ENCODE measurements around the gene TSPAN32.

The TSPAN32 gene, protein sequence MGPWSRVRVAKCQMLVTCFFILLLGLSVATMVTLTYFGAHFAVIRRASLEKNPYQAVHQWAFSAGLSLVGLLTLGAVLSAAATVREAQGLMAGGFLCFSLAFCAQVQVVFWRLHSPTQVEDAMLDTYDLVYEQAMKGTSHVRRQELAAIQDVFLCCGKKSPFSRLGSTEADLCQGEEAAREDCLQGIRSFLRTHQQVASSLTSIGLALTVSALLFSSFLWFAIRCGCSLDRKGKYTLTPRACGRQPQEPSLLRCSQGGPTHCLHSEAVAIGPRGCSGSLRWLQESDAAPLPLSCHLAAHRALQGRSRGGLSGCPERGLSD

DNA sequence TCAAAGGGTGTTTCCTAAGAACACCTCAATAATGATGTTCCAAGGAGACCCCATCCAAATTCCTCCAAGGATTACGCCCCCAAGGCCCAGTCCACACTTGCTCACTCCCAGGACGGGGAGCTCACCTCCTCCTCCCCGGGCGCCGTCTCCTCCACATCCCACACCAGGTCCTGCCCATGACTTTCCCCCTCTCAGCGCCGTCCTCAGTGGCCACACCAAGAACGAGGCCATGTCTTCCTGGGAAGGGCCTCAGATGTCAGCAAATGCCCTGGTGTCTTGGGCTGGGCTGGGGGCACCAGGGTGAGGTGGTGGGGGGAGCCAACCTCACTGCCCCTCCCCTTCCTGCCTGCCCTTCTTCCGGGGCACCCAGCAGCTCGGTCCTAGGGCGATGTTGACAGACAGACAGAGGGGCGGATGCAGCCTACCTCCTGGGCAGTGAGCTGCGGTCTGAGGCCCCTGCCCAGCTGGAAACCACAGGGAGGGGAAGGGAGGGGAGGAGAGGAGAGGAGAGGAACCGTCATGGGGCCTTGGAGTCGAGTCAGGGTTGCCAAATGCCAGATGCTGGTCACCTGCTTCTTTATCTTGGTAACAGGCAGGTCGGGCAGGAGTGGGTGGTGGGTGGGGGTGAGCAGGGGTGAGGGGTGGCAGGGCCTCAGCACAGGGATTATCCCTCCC is at the start of gene TSPAN32, which contains the start of gene C11orf21:
Gene TSPAN32 (plus strand): TSS at position 383 of the 675 bp plus-strand sequence. CDS start 137 bp downstream, at position 520.
Gene C11orf21 (minus strand): TSS at position 288 of the 675 bp plus-strand sequence. CDS start 110 bp downstream, at position 178.
- DNase-seq (ENCODE audit: low read depth): no peak

DNA sequence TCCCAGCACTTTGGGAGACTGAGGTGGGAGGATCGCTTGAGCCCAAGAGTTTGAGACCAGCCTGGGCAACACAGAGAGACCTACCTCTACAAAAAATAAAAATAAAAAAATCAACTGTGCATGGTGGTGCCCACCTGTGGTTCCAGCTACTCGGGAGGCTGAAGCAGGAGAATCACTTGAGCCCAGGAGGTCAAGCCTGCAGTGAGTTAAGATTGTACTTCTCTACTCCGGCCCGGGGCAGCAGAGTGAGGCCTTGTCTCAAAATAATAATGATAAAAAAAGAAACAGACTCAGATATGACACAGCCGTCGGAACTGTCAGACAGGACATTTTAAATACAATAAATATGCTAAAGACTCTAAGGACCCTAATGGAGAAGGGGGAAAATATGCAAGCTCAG is 49.8 kb upstream of the TSPAN32 start:
- no peak for DNase-seq (ENCODE audit: low read depth)

DNA sequence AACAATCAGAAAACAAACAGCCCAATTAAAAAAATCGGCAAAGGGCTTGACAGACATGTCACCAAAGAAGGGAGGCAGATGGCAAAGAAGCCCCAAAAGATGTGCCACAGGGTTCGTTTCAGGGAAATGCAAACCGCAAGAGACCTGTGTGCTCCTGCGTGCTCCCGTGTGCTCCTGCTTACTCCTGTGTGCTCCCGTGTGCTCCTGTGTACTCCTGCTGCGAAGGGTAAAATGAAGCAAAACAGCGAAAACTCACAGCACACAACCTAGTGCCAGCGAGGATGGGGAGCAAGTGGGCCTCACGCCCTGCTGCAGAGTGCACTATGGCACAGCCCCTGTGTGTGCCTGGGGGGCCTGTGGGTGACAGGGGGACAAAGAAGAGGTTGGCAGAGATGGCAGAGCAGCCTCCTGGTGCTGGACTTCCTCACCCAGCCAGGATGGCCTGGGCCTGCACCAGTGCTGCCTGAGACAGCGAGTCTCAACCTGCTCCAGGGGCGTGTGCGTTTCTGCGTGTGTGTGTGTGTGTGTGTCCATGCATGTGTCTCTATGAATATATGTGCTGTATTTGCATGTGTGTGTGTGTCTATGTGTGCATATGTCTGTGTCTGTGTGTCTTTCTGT is 45.4 kb upstream of the TSPAN32 start:
- DNase-seq (ENCODE audit: low read depth): no peak

DNA sequence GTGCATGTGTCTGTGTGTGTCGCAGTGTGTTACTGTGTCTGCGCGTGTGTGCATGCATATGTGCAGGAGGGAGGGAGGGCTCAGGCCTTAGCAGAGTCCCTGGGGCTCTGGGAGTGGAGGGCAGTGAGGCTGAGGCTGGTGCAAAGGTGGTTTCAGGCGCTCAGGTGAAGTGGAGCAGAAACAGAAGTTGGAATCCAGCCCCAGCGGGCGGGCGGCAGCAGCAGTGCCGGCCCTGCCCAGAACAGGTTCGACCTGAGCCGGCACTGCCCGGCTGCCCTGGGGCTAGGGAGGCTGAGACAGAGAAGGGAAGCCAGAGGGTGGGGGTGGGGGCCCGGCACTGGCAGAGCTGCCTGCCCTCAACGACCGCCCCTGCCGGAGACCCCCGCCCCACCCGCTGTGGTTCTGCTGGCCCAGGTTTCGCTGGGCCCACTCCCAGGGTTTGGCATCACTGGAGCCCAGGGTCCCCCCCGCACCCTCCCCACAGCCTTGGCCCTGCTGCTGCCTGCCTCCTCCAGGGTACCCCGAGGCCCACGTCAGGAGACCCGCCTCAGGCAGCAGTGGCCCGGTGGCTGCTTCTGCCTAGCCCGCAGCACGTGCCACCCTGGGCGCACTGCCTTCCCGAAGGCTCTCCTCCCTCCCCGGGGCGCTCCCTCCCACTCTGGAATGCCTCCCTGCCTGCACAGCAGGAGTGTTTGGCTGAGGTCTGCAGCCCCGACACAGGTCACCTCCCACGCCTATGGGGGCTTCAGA is 44.7 kb upstream of the TSPAN32 start:
- no peak for DNase-seq (ENCODE audit: low read depth)

DNA sequence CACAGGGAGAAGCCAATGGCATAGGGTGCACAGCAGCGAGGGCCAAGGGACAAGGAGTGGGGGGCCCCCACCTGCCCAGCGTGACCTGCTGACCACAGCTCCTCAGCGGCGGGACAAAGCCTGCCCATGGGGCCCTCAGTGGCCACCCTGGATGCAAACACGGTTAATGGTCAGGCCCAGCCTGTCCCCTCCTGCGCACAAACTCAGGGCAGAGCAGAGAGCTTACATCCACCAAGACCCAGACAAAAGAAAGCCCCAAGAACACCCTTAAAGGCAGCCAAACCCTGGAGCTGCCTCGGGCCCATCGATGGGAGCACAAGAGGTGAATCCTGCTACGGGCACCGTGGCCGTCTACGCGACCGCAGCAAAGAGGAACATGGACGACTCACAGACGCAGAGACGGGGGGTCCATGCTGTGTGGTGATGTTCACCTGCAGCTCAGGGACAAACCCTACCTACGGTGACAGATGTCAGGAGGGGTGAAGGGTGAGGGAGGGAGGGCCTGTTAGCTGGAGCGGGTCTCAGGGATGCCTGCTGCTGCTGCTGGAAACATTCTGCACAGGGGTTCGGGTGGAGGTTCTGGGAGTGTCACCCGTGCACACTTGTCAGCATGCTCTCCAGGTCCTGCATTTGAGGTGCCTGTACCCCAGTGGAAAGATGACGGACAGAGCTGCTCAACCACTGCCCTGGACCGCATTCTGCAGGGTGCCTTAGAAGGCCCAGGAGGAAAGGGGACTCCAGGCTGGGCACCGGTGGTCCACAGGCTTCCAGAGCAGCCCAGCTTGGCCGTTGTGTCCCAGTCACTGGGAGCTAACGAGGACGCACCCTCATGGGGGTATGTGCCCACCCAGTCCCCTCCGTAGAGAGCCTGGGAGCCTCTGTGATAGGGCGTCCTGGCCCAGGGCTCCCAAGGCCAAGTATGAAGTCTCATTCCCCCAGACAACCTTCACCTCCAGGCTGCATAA is 43.0 kb upstream of the TSPAN32 start:
- DNase-seq (ENCODE audit: low read depth): no peak

DNA sequence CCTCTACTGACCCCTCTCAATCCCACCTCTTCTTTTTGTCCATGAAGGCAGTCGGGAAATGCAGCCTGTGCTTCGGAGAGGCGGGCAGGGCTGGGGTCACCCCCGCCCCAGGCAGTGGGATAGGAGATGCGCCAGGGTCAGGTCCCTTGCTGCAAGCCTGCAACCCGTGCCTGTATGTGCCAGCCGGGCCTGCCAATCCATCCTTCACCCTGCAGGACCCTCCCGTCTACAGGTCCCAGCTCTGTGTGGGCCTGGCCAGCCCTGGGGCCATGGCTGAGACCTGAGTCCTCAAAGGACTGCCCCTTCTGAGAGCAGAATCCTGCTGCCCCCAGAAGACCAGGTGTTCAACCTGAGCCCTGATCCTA is 42.4 kb upstream of the TSPAN32 start:
- DNase-seq (ENCODE audit: low read depth): no peak

DNA sequence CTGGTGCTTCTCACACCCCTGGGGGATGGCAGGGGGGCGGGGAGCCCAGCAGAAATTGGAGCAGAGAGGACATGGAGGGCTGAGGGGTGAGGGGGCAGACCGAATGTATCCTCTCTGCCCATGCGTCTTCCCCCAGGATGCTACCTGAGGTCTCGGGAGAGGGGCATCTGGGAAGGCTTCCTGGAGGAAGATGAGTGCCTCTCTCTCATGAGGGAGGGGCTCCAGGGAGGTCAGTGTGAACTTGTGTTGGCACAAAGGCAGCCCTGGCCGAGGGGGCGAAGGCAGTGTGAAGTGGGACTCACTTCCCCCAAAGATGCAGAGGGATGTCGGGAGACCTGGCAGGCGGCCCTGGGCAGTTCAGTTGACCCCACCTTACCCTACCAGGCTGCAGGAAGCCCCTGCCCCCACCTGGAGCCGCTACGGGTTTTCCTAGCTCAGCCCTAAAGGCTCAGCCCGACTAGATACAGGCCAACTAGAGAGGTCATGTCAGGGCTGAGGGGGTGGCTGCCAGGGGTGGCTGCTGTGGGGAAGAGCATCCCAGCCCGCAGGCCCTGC is 41.8 kb upstream of the TSPAN32 start:
- no peak for DNase-seq (ENCODE audit: low read depth)

DNA sequence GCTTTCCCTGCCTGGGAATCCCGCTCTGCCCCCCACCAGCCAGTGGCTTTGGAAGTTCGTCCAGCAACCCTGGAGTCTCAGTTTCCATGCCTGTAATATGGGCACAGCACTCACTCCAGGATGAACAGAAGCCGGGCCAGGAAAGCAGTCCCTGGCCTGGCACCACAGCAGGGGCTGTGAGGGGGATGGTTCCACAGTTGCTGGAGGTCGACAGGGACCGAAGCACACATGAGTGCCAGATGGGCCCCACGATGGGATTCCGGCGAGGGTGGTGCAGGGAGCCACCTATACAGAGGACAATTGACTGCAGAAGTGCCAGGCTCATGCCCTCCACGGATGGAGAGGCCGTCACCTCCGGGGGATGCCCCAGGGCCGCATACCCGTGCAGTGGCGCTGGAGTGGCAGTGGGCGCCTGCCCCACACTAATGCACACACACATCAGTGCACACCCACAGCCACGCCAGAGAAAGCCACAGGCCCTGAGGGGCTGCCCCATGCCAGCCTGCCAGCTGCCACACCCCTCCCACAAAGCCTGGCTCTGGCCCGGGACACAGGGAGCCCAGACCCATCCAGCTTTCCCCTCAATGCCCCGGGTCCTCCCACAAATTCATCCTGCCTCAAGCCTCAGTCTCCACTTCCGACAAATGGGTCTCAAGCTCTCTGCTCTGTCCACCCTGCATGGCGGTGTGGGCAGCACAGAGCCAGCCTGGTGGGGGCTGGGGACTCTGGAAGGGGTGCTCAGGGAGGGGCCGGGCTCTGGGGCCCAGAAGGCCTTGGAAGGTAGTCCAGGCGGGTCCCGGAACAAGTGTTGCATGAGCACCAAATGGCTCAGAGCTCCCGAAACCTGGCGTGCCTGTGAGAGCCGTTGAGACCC is 41.1 kb upstream of the TSPAN32 start:
- DNase-seq (ENCODE audit: low read depth): no peak

DNA sequence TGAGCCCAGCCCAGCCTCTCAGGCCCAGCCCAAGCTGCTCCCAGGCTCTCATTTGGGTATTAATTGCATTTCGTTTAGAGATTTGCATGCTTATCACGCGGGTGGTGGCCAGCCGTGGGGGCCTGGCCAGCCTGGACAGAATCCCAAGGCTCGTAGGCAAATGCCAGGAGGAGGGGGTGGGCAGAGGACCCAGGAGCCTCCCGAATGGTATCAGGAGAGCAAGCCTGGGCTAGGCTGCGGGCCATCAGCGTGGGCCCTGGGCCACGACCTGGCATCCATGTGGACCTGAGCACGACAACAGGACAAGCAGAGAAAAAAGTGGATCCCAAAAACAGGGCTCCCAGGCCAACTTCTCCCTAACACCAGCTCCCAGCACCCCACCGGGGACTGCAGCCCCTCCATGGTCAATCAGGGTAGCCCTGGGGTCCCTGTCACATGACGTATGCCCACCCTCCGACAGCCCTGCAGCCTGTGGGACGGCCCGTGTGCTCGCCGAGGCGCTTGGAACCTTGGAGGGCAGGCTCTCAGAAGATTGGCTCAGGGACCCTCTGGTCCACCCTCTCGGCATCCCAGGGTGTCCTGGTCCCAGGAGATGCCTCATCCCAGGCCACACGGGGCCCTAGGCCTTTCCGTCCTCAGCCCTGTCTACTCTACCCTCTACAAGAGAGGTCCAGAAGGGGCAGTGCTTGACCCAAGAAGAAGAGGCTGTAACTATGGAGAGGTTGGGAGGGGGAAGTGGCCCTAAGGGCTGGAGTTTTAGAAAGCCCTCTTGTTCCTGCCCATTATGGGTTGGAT is 40.2 kb upstream of the TSPAN32 start:
- DNase-seq (ENCODE audit: low read depth): no peak

DNA sequence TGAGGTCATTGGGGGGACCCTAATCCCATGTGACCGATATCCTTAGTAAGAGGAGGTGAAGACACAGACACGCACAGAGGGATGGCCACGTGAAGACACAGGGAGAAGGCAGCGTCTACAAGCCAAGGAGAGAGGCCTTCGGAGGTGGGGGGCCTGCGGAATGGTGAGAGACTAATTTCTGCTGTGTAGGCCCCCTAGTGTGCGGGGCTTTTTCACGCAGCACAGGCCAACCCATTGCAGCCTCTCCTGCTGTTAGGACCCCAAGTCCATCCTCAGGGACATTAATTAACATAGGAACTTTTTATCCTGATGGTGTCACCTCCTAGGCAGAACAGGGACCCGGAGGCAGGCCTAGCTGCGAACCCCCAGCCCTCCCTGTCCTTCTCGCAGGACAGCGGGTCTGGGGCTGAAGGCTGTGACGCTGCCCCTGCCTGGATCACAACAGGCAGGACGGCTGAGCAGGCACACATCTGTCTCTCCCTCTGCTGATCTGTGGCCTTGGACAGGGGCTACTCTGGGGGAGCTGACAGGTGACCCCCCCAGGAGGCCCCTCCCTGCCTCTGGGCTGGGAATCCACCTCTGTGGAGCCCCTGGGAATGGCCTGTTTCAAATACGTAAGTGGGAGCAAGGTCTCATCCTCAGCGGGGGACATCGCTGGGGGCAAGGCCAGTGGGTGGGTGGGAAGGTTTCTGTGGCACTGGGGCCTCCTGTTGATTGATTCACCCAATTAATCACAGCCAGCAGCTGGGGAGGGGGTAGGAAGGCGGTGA is 39.3 kb upstream of the TSPAN32 start:
- DNase-seq (ENCODE audit: low read depth): no peak

DNA sequence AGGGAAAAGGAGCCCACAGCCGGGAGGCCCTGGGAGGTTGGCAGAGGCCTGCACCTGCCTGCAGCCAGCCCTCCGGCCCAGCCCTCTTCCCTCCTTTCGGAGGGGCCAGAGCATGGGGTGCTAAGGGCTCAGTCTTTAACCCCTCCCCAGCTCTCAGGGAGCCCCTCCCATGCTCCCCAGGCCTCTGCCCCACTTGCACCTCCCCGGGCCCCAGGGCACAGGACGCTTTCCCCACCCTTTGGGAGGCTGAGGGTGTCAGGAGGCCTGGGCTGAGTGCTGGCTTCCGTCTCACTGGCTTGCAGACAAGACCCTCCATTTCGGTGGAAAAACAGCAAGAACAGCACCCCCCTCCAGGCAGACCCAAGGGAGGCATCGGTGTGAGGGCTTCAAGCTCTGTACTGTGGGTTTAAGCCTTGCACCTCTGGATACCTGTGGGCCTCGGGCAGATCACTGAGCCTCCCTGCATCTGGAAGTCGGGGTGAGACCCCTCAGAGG is 38.7 kb upstream of the TSPAN32 start:
- DNase-seq (ENCODE audit: low read depth): no peak

DNA sequence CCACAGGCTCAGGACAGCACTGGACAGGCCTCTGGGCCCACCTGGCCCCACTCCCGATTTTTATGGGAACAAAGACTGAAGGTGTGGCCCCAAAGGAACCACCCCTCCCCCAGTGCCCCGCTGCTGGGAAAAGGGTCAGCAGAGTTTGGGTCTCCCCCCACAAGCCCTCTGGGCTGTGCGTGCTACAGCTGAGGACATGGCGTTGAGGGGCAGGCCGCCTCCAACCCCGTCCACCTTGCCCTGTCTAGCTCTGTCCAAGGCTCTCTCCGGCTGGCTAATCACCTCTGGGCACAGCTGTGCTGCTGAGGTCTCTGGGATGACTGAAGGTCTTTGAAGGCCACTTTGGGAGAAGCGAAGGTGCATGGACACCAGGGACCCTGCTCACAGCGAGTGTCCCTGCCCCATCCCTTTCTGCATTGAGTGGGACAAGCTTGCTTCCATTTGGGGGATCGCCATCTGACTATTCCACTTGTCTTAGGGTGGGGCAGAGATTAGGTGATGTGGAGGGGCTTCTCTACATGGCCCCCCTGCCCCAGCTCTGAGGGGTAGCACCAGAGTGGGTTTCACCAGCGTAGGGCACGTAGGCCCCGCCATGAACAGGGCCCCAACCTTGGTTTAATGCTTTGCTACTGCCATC is 38.0 kb upstream of the TSPAN32 start:
- DNase-seq (ENCODE audit: low read depth): no peak

DNA sequence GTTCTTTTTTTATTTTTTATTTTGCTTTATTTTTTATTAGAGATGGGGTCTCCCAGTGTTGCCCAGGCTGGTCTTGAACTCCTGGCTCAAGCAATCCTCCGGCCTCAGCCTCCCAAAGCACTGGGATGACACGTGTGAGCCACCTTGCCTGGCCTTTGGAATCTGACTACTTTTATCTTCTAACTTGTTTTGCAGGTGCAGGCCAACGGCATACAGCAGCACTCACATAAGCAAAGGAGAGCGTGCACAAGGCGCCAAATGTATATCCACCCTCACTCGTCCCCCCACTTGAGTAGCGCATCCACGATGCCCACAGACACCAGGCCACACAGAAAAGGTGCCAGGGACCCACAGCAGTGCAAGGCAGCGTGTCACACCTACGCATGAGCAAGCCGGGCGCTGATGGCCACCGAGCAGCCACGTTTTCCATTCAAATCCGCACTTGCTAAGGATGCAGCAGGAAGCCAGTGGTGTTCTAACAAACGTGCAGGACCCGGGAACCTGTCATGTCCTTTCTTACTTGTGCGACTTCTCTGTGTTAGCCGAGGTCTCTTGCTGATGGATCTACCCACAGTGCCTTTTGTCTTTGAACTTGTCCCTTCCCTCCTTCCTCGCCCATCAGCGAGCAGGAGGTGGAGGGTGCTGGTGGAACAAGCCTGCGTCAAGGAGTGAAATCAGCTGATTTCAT is 37.3 kb upstream of the TSPAN32 start:
- DNase-seq (ENCODE audit: low read depth): no peak

DNA sequence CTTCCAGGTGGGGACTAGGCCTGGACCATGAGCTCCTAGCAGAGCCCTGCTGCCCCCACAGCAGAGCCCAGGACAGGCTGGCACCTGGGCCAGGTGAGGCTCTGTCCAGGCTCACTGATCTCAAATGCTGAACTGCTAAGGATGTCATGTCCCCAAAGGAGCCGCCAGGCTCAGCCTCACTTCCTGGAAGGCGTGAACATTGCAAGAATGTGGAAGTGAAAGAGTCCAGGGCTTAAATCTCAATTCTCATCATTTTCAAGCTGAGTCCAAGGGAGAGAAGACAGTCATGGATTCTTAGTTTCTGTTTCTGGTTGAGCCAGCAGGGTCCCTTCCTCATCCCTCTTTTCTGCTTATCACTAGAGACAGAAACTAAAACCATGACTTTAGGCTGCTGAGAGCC is 36.4 kb upstream of the TSPAN32 start:
- DNase-seq (ENCODE audit: low read depth): no peak

DNA sequence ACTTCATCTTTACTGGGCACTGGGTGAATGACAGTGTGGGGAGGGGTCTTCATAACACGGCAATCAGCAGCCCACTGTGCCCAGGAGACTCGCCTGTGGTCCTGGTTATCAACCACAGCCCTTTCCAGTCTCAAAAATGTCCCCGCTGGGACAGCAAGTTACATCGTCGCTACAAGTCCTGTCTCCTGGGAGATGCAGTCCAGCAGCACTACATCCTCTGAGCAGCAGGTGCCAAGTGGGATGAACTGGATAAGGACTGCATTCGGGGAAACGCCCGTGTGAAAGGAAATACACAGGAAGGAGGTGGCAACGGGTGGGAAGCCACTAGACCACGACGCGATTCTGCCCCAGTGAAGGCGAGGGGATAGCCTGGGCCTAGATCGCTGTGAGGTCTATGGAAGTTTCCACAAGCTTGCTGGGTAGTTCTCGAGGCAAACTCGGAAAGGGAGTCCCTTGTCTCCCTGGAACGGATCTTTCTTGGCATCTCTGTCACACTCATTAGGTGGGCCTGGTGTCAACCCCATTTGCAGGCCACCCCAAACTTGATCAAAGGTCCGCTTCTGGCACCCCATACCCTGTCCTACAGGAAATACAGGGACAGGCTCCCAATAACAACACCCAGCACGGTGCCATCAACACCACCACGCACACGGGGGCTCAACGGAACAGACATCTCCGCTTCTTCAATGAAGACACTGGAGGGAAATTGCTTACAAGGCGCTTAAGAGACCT is 35.8 kb upstream of the TSPAN32 start:
- DNase-seq (ENCODE audit: low read depth): no peak

DNA sequence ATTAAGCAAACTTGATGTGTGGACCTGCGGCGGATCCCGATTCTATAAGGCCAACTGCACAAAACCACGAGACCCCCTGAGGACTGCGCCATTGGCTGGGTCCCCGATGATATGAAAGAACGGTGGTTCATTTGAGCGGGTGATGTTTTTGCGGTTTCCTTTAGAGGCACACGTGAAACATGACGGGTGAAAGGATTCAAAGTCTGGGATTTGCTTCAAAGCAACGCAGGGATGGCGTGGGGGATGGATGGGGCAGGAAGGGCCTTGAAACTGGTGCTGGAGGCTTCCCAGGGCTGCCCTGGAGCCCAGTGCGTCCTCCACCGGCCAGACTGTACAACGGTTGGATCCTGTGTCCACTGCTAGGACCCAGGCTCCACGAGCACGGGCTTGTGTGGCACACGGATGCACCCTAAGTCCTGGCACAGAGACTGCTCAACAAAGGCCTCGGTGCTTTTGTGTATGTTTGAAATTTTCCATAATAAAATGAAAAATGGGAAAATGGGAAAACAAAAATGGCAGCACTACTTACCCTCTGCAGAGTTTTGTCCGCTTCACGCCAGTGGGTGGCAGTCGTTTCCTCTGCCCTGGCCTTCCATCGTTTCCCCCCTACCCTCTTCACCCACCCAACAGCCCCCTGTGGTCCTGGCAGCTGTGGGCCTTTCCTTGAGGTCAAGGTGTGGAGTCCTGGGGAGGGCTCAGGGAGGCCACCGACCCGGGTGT is 35.1 kb upstream of the TSPAN32 start:
- no peak for DNase-seq (ENCODE audit: low read depth)

All from stimulated activated CD8-positive, alpha-beta memory T cell treated with anti-CD3 and anti-CD28 coated beads, Interleukin-15, amount 100 ng/mL, for 1 hour (primary cell).